T-helper 1 cell treated with Interleukin-12 subunit alpha and Interleukin-12 subunit beta and Interleukin-4 antibody, amounts not matched to agents 30 ng/mL and 1 ng/mL, for 36 hours (primary cell): Measurements from ENCODE around the gene HIF1A. TPM values are rescaled to one million over a fixed set of nuclear protein-coding genes. Genes with fewer than 3 reads are reported as not detected.

ENCODE experiments used
- intact Hi-C: fragments of 100-400 bp; cut with micrococcal nuclease; formaldehyde crosslinking; loops from one replicate; pipeline ENCODE4 v1.15.1; 2024
- total RNA-seq: library from RNA; stranded (reverse); gene quantifications from 2 replicates; pipeline ENCODE4 v1.2.3, GENCODE V29; 2022

HIF1A gene
- total RNA-seq, 1 donor from 2014 or later, result 204 TPM

- intact Hi-C loops, result loop anchor here (1.0 to 2.0 kb wide), 7 partner anchors 9 to 199 kb away; partner anchors contain the start of genes HIF1A and SNAPC1
These were observed 24.2 kb upstream of the HIF1A start for GRCh38 chr14:61671082-61671481.

GRCh38 chr14:61672796-61673195 lies 22.5 kb upstream of the HIF1A start:
- intact Hi-C loops, result no loop called here

GRCh38 chr14:61673305-61673704 lies 22.0 kb upstream of the HIF1A start:
- intact Hi-C loops, result no loop called here

- intact Hi-C loops, result no loop called here
These were observed 20.0 kb upstream of the HIF1A start for GRCh38 chr14:61675291-61675690.

- intact Hi-C loops, result no loop called here
These were observed 17.8 kb upstream of the HIF1A start for GRCh38 chr14:61677479-61677878.

GRCh38 chr14:61678975-61679374 lies 16.3 kb upstream of the HIF1A start:
- intact Hi-C loops, result no loop called here

- intact Hi-C loops, result loop anchor here (1.0 kb wide), 1 partner anchor 10 kb away; no protein-coding TSS in a partner anchor
These were observed 13.9 kb upstream of the HIF1A start for GRCh38 chr14:61681413-61681812.

GRCh38 chr14:61683108-61683507 lies 12.2 kb upstream of the HIF1A start:
- intact Hi-C loops, result no loop called here

- intact Hi-C loops, result loop anchor here (10.0 kb wide), 1 partner anchor 705 kb away; the partner anchor contains the start of genes SLC38A6 and TRMT5
These were observed 5.3 kb upstream of the HIF1A start for GRCh38 chr14:61690039-61690438.

GRCh38 chr14:61690982-61691381 lies 4.3 kb upstream of the HIF1A start:
- intact Hi-C loops, result loop anchor here (1.0 to 10.0 kb wide), 2 partner anchors 10 to 706 kb away; partner anchors contain the start of genes SLC38A6 and TRMT5

GRCh38 chr14:61691495-61691894 lies 3.8 kb upstream of the HIF1A start:
- intact Hi-C loops, result loop anchor here (1.0 to 10.0 kb wide), 2 partner anchors 10 to 707 kb away; partner anchors contain the start of genes SLC38A6 and TRMT5

GRCh38 chr14:61694039-61694438 lies 1.3 kb upstream of the HIF1A start:
- intact Hi-C loops, result loop anchor here (2.0 to 10.0 kb wide), 2 partner anchors 71 to 709 kb away; partner anchors contain the start of genes SLC38A6 and TRMT5

- intact Hi-C loops, result loop anchor here (1.0 to 10.0 kb wide), 16 partner anchors 25 to 1604 kb away; partner anchors contain the start of genes PCNX4, SLC38A6, SNAPC1 and TRMT5
These were observed 598 bp downstream of the HIF1A start for GRCh38 chr14:61695695-61696527.

- intact Hi-C loops, result loop anchor here (1.0 to 10.0 kb wide), 5 partner anchors 35 to 1605 kb away; partner anchors contain the start of genes PCNX4, SLC38A6 and TRMT5
These were observed 1.5 kb downstream of the HIF1A start for GRCh38 chr14:61696753-61697318.

GRCh38 chr14:61698206-61698980 lies 3.1 kb downstream of the HIF1A start:
- intact Hi-C loops, result loop anchor here (1.0 to 10.0 kb wide), 4 partner anchors 21 to 1606 kb away; partner anchors contain the start of genes PCNX4, SLC38A6 and TRMT5

GRCh38 chr14:61699027-61699426 lies 3.7 kb downstream of the HIF1A start:
- intact Hi-C loops, result loop anchor here (5.0 to 10.0 kb wide), 3 partner anchors 33 to 1607 kb away; partner anchors contain the start of genes PCNX4, SLC38A6 and TRMT5

- intact Hi-C loops, result no loop called here
These were observed 5.0 kb downstream of the HIF1A start for GRCh38 chr14:61700104-61700886.

- intact Hi-C loops, result loop anchor here (1.0 kb wide), 1 partner anchor 17 kb away; no protein-coding TSS in a partner anchor
These were observed 6.6 kb downstream of the HIF1A start for GRCh38 chr14:61701946-61702345.

- intact Hi-C loops, result loop anchor here (1.0 kb wide), 1 partner anchor 8 kb away; no protein-coding TSS in a partner anchor
These were observed 8.2 kb downstream of the HIF1A start for GRCh38 chr14:61703342-61704129.
